HepG2 (cell line): ENCODE data around the gene SLC50A1. TPM values are rescaled to one million over a fixed set of nuclear protein-coding genes. Genes with fewer than 3 reads are reported as not detected.

Source experiments
- ARID3A ChIP-seq: IDR thresholded peaks from 2 replicates; pipeline ENCODE4 v1.6.1; 2012; ENCODE audit warnings: low read depth, low read length, improper control_type of control experiment
- CREBL2 ChIP-seq: sonication (generic); formaldehyde crosslinking; IDR thresholded peaks from 2 replicates; pipeline ENCODE4 v1.8.1; 2023; ENCODE audit warnings: missing genetic modification reagents, mild to moderate bottlenecking, borderline replicate concordance
- CREM ChIP-seq, 2 experiments: sonication (generic) in 1 of 2; formaldehyde crosslinking in 1 of 2; IDR thresholded peaks; 2 replicates each; pipeline versions ENCODE4 v1.4.0 to v1.6.1; 2016 to 2020; ENCODE audit warnings: antibody characterized with exemption in 1 of 2, mild to moderate bottlenecking in 1 of 2, missing genetic modification reagents in 1 of 2
- CSRNP2 ChIP-seq: sonication (generic); formaldehyde crosslinking; conservative IDR thresholded peaks from 2 replicates; pipeline ENCODE4 v1.8.0; 2022; ENCODE audit warnings: low read depth, missing genetic modification reagents
- EP300 ChIP-seq, 3 experiments: sonication (generic) in 1 of 3; formaldehyde crosslinking in 1 of 3; IDR thresholded peaks; 2 replicates each; pipeline versions ENCODE4 v1.5.1 to v1.6.1; 2011 to 2020; ENCODE audit warnings: low read depth in 2 of 3, low read length in 2 of 3, borderline replicate concordance in 1 of 3, improper control_type of control experiment in 1 of 3, mild to moderate bottlenecking in 1 of 3, missing genetic modification reagents in 1 of 3, moderate library complexity in 1 of 3
- HNF4G ChIP-seq, 2 experiments: sonication (generic) in 1 of 2; formaldehyde crosslinking in 1 of 2; IDR thresholded peaks; 2 replicates each; pipeline versions ENCODE4 v1.4.0 to v1.6.1; 2011 to 2020; ENCODE audit warnings: borderline replicate concordance in 2 of 2, low read depth in 2 of 2, mild to moderate bottlenecking in 2 of 2, low read length in 1 of 2, missing genetic modification reagents in 1 of 2, moderate library complexity in 1 of 2
- HOXA3 ChIP-seq: sonication (generic); formaldehyde crosslinking; IDR thresholded peaks from 2 replicates; pipeline ENCODE4 v1.5.0; 2020; ENCODE audit warnings: missing genetic modification reagents
- PTBP1 ChIP-seq: fragments of 200-400 bp; formaldehyde crosslinking; IDR thresholded peaks from 2 replicates; pipeline ENCODE4 v1.6.1; 2018; ENCODE audit warnings: low read length, low read depth; ENCODE audit not compliant: poor library complexity, severe bottlenecking
- SKI ChIP-seq: fragments of 450-650 bp; IDR thresholded peaks from one replicate; pipeline ENCODE4 v1.6.1; 2018; ENCODE audit warnings: mild to moderate bottlenecking; ENCODE audit not compliant: partially characterized antibody
- ZNF121 ChIP-seq: sonication (generic); formaldehyde crosslinking; IDR thresholded peaks from 2 replicates; pipeline ENCODE4 v1.5.0; 2020; ENCODE audit warnings: mild to moderate bottlenecking, missing genetic modification reagents
- ZNF282 ChIP-seq: fragments of 450-650 bp; IDR thresholded peaks from 2 replicates; pipeline ENCODE4 v1.6.1; 2018; ENCODE audit not compliant: partially characterized antibody
- ZNF451 ChIP-seq: sonication (generic); formaldehyde crosslinking; IDR thresholded peaks from 2 replicates; pipeline ENCODE4 v1.5.0; 2020; ENCODE audit warnings: mild to moderate bottlenecking, missing genetic modification reagents
- ZNF513 ChIP-seq: sonication (generic); formaldehyde crosslinking; conservative IDR thresholded peaks from 2 replicates; pipeline ENCODE4 v1.5.0; 2020; ENCODE audit warnings: missing genetic modification reagents
- ZNF609 ChIP-seq: sonication (generic); formaldehyde crosslinking; IDR thresholded peaks from 2 replicates; pipeline ENCODE4 v1.4.0; 2020; ENCODE audit warnings: mild to moderate bottlenecking, missing genetic modification reagents, borderline replicate concordance
- ZNF629 ChIP-seq: sonication (generic); formaldehyde crosslinking; conservative IDR thresholded peaks from 2 replicates; pipeline ENCODE4 v1.5.0; 2020; ENCODE audit warnings: missing genetic modification reagents
- ZNF839 ChIP-seq: sonication (generic); formaldehyde crosslinking; IDR thresholded peaks from 2 replicates; pipeline ENCODE4 v1.4.0; 2020; ENCODE audit warnings: missing genetic modification reagents, mild to moderate bottlenecking, borderline replicate concordance
- polyA plus RNA-seq, 8 experiments: library from polyadenylated mRNA; depleted of rRNA in 3 of 8; stranded (reverse) in 7 of 8; unstranded in 1 of 8; fragments of >200 nt; fragmentation: Illumina TruSeq in 4 of 8; extraction: Trizol in 4 of 8; gene quantifications; 2 replicates each; pipeline versions ENCODE4 v1.2.1 to v1.2.3, GENCODE V29; 2011 to 2016; ENCODE audit warnings: low read depth in 4 of 8, missing spikeins in 1 of 8, mixed read lengths in 1 of 8; ENCODE audit not compliant: insufficient read depth in 1 of 8
- total RNA-seq, 5 experiments: library from RNA; depleted of rRNA; stranded (reverse); fragments of >200 nt; fragmentation: Illumina TruSeq; extraction: Trizol; gene quantifications; 2 replicates each; pipeline ENCODE4 v1.2.3, GENCODE V29; 2016; ENCODE audit warnings: low read depth in 1 of 5

Gene SLC50A1
- total and polyA plus RNA-seq, 2 of the 13 experiments (the other 11 are each of a cell fraction or from before 2014, with no cell fraction given) = 22.5 to 46.8 TPM

- peak; percentile 97 for TF ChIP-seq HNF4G (IDR thresholded peaks at IDR 0.05; ENCODE audit: borderline replicate concordance, low read depth, low read length)
- TF ChIP-seq HNF4G (CRISPR knock-in tag; IDR thresholded peaks at IDR 0.05; ENCODE audit: borderline replicate concordance, low read depth) = peak; percentile 93
- TF ChIP-seq PTBP1 = peak; percentile 72
- TF ChIP-seq CREBL2 (CRISPR knock-in tag) = peak; percentile 90; the same call in 1 of the 2 replicates
- peak; percentile 97 for TF ChIP-seq ZNF609 (CRISPR knock-in tag)
- TF ChIP-seq CSRNP2 (CRISPR knock-in tag) = peak; percentile 90
- TF ChIP-seq ARID3A = peak; percentile 87
- peak; percentile 38; the same call in 1 of the 2 replicates for TF ChIP-seq ZNF451
- TF ChIP-seq ZNF839 = no peak
- no peak for TF ChIP-seq ZNF513 (CRISPR knock-in tag)
- TF ChIP-seq EP300 (IDR thresholded peaks at IDR 0.05; ENCODE audit: low read depth in 2 of 2, low read length in 2 of 2) = peak; percentile 96 to 99
- TF ChIP-seq EP300 (CRISPR knock-in tag; IDR thresholded peaks at IDR 0.05; ENCODE audit: borderline replicate concordance) = peak; percentile 97
- peak; percentile 79 for TF ChIP-seq HOXA3 (CRISPR knock-in tag)
- peak; percentile 32; the same call in 1 of the 2 replicates for TF ChIP-seq ZNF629
- peak; percentile 94 for TF ChIP-seq CREM (IDR thresholded peaks at IDR 0.05)
- TF ChIP-seq CREM (CRISPR knock-in tag; IDR thresholded peaks at IDR 0.05) = no peak
- no peak for TF ChIP-seq ZNF282
- TF ChIP-seq SKI = peak; percentile 63
- TF ChIP-seq ZNF121 (CRISPR knock-in tag) = peak; percentile 44; the same call in 1 of the 2 replicates
Measured at GRCh38 chr1:155127105-155127966, 8.3 kb upstream of the SLC50A1 start, which contains the start of gene EFNA1 (continued).
